Right atrium auricular region (tissue), 2 donors: ENCODE measurements around the gene C2orf49. TPM values are rescaled to one million over a fixed set of nuclear protein-coding genes. Genes with fewer than 3 reads are reported as not detected.

Experiments
- DNase-seq: peaks from one replicate; pipeline ENCODE4 v3.0.0-alpha.2; 2019; ENCODE audit warnings: low spot score
- H3K27ac ChIP-seq, 2 donors: fragments of 200-600 bp; sonication (generic); 1 replicate in 1 of 2; 2 replicates in 1 of 2; pipeline ENCODE4 v1.5.1; 2016 to 2019
- H3K27me3 ChIP-seq, 2 donors: fragments of 200-600 bp; sonication (generic); one replicate each; pipeline versions ENCODE4 v1.5.1 to v1.6.0; 2017 to 2019
- H3K36me3 ChIP-seq: fragments of 200-600 bp; sonication (generic); one replicate; pipeline ENCODE4 v1.5.1; 2016
- H3K4me1 ChIP-seq, 2 donors: fragments of 200-600 bp; sonication (generic); one replicate each; pipeline versions ENCODE4 v1.5.1 to v1.6.0; 2017 to 2019
- H3K4me3 ChIP-seq, 2 donors: fragments of 200-600 bp; sonication (generic); 1 replicate in 1 of 2; 2 replicates in 1 of 2; pipeline ENCODE4 v1.5.1; 2017 to 2019; ENCODE audit warnings: mild to moderate bottlenecking in 1 of 2, moderate library complexity in 1 of 2
- H3K9me3 ChIP-seq, 2 donors: fragments of 200-600 bp; sonication (generic); one replicate each; pipeline ENCODE4 v1.5.1; 2019
- total RNA-seq, 2 donors: library from RNA; depleted of rRNA; stranded (reverse); fragments of >200 nt; gene quantifications; one replicate each; pipeline ENCODE4 v1.1.0, GENCODE V29; 2016
- TF ChIP-seq, protein P1 (sequence below), 2 donors: fragments of 200-600 bp; sonication (generic); IDR thresholded peaks; one replicate each; pipeline ENCODE4 v1.5.1; 2019; ENCODE audit warnings: antibody characterized with exemption in 2 of 2

C2orf49 gene
- total RNA-seq, 2 donors from 2014 or later = 15.5 to 18.0 TPM

DNA sequence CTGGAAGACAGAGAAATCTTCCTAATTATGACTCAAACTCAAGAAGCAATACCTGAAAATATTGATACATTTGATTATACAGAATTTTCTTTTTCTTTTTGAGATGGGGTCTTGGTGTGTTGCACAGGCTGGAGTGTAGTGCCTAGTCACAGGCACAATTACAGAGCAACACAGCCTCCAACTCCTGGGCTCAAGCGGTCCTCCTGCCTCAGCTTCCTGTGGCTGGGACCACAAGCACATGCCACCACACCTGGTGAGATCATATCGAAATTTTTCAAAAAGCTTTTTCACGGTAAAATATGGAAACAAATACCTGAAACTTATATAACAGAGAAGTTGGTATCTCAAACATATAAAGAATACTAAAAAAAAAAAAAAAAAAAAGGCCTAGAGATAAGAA, 35.7 kb upstream of the C2orf49 start:
- H3K4me3 ChIP-seq = no peak overlapping the region
- DNase-seq = no peak
- no peak overlapping the region for H3K27ac ChIP-seq
- H3K36me3 ChIP-seq = peaks cover 15% of the 10 kb centered on the region
- H3K4me1 ChIP-seq = no peaks in the 10 kb centered on the region
- TF ChIP-seq, protein P1, sequence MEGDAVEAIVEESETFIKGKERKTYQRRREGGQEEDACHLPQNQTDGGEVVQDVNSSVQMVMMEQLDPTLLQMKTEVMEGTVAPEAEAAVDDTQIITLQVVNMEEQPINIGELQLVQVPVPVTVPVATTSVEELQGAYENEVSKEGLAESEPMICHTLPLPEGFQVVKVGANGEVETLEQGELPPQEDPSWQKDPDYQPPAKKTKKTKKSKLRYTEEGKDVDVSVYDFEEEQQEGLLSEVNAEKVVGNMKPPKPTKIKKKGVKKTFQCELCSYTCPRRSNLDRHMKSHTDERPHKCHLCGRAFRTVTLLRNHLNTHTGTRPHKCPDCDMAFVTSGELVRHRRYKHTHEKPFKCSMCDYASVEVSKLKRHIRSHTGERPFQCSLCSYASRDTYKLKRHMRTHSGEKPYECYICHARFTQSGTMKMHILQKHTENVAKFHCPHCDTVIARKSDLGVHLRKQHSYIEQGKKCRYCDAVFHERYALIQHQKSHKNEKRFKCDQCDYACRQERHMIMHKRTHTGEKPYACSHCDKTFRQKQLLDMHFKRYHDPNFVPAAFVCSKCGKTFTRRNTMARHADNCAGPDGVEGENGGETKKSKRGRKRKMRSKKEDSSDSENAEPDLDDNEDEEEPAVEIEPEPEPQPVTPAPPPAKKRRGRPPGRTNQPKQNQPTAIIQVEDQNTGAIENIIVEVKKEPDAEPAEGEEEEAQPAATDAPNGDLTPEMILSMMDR (IDR thresholded peaks at IDR 0.05) = no peak
- no peaks in the 10 kb centered on the region for H3K27me3 ChIP-seq
- no peaks in the 10 kb centered on the region for H3K9me3 ChIP-seq

DNA sequence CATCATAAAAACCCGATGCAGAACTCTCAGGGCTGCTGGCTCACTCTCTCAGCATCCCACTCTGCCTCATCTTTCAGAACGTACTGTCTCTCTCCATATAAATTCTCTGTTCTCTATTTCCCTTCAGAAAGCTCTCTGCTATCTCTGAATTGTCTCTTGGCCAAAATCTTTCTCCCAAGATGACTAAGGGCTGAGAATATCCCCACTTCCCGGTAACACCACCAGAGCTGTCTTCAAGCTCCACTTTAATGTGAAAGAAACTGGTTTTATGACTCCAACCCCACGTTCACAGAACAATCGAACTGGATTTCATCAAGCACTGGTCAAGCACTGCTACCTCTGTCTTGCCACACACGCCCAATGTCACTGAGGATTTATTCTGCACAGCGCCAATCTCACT, 30.2 kb upstream of the C2orf49 start:
- no peak for DNase-seq
- Histone ChIP-seq H3K4me3 (no peak overlapping the region), H3K4me1 (no peaks in the 10 kb centered on the region), H3K27ac (no peak overlapping the region), H3K9me3 (no peaks in the 10 kb centered on the region), H3K27me3 (no peaks in the 10 kb centered on the region), H3K36me3 (peaks cover 15% of the 10 kb centered on the region)
- TF ChIP-seq, protein P1 (IDR thresholded peaks at IDR 0.05) = no peak

DNA sequence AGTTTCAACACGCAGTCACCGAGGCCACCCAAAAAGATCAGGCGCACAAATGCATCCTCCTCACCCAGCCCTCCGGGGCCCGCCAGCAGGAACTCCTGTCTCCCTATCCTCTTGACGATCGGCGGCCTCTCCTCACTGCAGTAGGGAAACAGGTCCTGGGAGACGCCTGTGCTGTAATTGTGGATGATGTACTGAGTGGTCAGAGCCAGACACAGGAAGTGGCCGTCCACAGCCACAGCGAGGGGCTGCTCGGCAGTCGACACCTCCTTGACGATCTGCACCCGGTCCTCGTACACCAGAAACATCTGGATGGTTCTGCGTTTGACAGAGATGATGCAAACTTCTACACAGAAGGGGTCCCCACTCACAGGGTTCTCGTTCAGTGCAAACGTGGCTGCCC, 29.8 kb upstream of the C2orf49 start:
- Histone ChIP-seq H3K9me3 (no peaks in the 10 kb centered on the region), H3K36me3 (peaks cover 15% of the 10 kb centered on the region), H3K4me1 (no peaks in the 10 kb centered on the region), H3K27ac (no peak overlapping the region), H3K4me3 (no peak overlapping the region), H3K27me3 (no peaks in the 10 kb centered on the region)
- TF ChIP-seq, protein P1 (IDR thresholded peaks at IDR 0.05) = no peak
- DNase-seq = no peak

DNA sequence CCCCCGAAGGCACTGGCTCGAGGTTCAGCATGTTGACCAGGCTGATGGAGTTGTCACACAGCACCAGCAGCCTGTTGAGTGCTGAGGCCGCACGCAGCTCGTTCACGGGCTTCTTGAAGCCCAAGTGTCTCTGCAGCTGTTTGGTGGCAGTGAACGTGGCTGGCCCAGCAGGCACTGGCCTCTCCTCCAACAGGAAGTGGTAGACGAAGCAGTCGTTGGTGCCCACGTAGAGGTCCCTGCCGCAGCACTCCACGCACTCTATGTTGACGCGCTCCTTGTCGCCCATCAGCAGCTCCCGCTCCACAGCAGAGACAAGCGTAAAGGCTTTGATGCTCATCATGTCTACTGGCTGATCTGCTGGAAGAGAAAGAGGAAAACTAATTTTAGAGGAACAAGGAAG, 29.4 kb upstream of the C2orf49 start:
- H3K27me3 ChIP-seq = no peaks in the 10 kb centered on the region
- peaks cover 15% of the 10 kb centered on the region for H3K36me3 ChIP-seq
- H3K9me3 ChIP-seq = no peaks in the 10 kb centered on the region
- H3K4me3 ChIP-seq = no peak overlapping the region
- no peaks in the 10 kb centered on the region for H3K4me1 ChIP-seq
- no peak for DNase-seq
- H3K27ac ChIP-seq = no peak overlapping the region
- TF ChIP-seq, protein P1 (IDR thresholded peaks at IDR 0.05) = no peak

DNA sequence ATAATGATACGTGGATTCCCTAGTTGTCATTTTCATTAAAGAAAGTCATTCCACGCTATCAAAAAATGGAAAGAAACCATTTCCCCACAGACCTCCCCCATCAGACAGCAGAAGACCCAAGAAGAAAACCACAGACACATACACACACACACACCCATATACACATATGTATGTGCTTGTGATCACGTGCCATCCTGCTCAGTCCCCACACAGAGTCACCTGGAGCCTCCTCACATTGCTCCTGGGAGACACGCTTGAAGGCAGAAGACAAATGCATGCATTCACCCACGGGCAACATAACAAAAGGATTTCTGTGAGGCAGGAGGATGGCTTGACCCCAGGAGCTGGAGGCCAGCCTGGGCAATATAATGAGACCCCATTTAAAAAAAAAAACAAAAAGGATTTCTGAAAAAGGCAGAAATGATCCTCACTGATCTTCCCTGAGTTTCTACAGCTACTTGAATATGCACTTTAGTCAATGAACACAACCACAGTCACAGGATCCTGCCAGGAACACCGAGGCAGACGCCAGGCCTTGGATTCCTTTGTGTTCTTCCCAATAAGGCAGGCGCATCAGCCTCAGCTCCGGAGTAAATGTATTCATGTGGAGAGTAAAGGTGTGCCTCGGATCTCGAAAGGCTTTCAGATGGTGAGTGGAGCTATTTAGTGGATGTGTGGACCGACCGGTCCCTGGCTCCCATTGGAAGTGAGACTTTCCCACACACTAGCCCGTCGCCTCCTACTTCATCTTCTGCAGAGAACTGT, 28.8 kb upstream of the C2orf49 start:
- Histone ChIP-seq H3K27ac (no peak overlapping the region), H3K9me3 (no peaks in the 10 kb centered on the region), H3K36me3 (peaks cover 15% of the 10 kb centered on the region), H3K4me1 (no peaks in the 10 kb centered on the region), H3K4me3 (no peak overlapping the region), H3K27me3 (no peaks in the 10 kb centered on the region)
- TF ChIP-seq, protein P1 (IDR thresholded peaks at IDR 0.05) = no peak
- no peak for DNase-seq

DNA sequence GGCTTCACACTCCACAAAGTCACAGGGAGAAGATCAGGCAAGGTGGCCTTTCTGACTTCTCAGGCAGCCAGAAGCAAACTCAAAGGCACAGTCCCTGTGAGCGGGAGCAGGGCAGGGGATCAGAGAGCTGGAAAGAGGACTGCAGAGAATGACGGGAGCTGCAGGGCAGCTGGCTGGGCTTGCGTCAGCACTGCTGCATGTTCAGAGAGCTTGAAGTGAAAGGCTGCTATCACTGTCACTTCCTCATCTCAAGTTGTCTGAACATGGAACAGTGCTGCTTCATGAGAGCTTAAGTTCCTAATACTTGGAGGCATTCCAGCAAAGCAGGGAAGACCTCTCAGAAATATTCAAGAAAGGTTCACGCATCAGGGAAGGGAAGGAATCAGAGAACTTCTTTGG, 28.2 kb upstream of the C2orf49 start:
- H3K27me3 ChIP-seq = no peaks in the 10 kb centered on the region
- H3K27ac ChIP-seq = no peak overlapping the region
- H3K4me3 ChIP-seq = no peak overlapping the region
- no peak for DNase-seq
- H3K9me3 ChIP-seq = no peaks in the 10 kb centered on the region
- TF ChIP-seq, protein P1 (IDR thresholded peaks at IDR 0.05) = no peak
- no peaks in the 10 kb centered on the region for H3K4me1 ChIP-seq
- H3K36me3 ChIP-seq = peaks cover 15% of the 10 kb centered on the region
